Measurements from ENCODE around the gene ASB16. TPM values are rescaled to one million over a fixed set of nuclear protein-coding genes. Genes with fewer than 3 reads are reported as not detected.

Gene ASB16
- total and polyA plus RNA-seq, 4 donors: 0.88 to 2.1 (median 1.4) TPM

DNA sequence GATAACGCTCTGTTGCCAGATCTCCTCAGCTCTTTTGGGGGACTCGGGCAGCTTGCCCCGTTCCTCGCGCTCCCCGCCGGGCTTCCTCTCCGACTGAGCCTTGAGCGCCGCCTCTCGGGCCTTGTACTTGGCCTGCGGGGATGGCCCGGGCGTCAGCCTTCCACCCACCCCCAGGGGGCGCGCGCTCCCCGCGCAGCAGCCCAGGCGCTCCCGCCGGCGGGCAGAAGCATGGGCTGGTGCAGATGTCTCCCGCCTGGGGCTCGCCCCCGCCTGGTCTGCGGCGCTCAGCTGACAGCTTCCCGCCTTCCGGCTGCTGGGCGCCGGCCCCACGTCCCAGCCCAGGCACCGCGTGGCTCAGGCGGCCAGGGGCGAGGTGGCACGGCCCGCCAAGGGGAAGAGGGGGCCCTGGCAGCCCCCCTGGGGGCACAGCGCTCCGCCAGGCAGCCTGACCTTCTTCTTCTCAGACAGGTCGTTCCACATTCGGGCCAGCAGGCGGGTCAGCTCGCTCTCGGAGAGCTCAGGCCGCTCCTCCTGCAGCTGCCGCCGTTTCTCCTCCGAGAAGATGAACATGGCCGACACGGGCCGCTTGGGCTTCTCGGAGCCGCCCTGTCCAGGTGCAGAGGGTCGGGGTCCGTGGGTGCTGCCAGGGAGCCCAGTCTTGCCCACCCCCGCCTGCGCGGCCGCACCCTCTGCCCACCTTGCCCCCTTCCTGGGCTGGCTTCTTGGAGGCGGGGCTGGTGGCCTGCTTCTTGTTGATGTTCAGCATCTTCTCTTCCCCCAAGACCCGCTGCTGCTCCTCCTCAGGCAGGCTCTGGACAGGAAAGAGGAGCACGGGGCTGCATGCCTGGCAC is 40.1 kb downstream of the ASB16 start:
- Histone ChIP-seq H3K27me3 (ENCODE audit: control insufficient read depth in 1 of 2, insufficient read depth in 2 of 2, low read length in 1 of 2) (no peaks in the 10 kb centered on the region), H3K9me3 (ENCODE audit: control insufficient read depth, low read length) (no peaks in the 10 kb centered on the region), H3K4me1 (ENCODE audit: control insufficient read depth in 1 of 2, insufficient read depth in 2 of 2, low read length in 2 of 2) (no peaks in the 10 kb centered on the region), H3K27ac (ENCODE audit: low read depth in 1 of 2, low read length in 2 of 2) (no peak overlapping the region), H3K36me3 (ENCODE audit: control insufficient read depth in 1 of 2, insufficient read depth in 2 of 2, low read length in 1 of 2) (peaks cover 5 to 9% of the 10 kb centered on the region in 2 donors), H3K4me3 (ENCODE audit: low read length in 2 of 2) (no peak overlapping the region)
- DNase-seq (peak; percentile 93 to 96), ATAC-seq (ENCODE audit: low FRiP score) (peak; percentile 91)
- 30 to 32% methylated on average over 60 to 64 of the region's 64 CpGs for WGBS, 2 donors
- intact Hi-C loops (cut with DNase I): loop anchor here (1.0 to 10.0 kb wide), 2 partner anchors 121 to 294 kb away; partner anchors contain the start of gene GPATCH8 (in 1 of the 2)

DNA sequence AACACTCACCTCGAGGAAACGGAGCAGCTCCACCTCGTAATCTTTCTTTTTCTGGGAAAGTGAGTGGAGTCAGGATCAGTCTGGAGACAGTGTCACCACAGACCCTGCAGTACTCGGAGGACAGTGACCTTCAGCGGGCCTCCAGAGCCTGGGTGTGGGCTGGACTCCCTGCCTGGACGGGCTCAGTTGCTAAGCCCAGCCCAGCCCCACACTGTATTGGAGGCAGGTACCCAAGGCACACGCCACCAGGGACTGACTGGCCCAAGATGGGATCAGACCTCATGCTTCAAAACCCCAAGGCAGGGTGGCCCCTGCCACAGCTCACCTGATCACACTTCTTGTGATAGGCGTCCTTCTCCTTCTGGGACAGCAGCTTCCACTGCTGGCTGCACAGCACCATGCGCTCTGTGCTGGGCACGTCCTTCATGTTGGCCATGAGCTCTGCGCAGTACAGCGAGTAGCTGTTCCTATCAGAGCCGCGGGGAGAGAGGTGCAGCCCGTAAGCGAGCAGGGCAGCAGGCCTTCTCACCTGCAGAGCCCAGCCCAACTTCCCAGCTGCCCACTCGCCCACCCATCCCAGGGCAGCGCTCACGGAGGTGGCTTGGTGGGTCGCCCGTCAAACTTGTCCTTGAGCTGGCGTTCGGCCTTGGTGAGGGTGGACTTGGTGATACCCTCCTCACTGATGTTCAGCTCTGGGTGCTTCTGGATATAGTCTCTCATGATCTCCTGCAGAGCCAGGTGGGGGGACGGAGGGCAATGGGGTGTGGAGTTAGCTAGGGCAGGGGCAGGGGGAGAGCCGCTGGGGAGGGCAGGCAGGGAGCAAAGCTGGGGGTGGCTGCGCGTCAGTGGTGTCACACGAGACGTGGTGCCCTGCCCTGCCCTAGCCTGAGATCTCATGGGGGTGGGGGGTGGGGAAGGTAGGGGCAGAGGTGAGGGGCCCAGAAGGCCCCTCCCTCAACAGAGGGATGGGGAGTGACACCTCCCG is 41.1 kb downstream of the ASB16 start:
- Histone ChIP-seq H3K36me3 (ENCODE audit: control insufficient read depth in 1 of 2, insufficient read depth in 2 of 2, low read length in 1 of 2) (peaks cover 5 to 14% of the 10 kb centered on the region in 2 donors), H3K27ac (ENCODE audit: low read depth in 1 of 2, low read length in 2 of 2) (no peak overlapping the region), H3K4me3 (ENCODE audit: low read length in 2 of 2) (no peak overlapping the region), H3K9me3 (ENCODE audit: control insufficient read depth, low read length) (no peaks in the 10 kb centered on the region), H3K27me3 (ENCODE audit: control insufficient read depth in 1 of 2, insufficient read depth in 2 of 2, low read length in 1 of 2) (no peaks in the 10 kb centered on the region), H3K4me1 (ENCODE audit: control insufficient read depth in 1 of 2, insufficient read depth in 2 of 2, low read length in 2 of 2) (no peaks in the 10 kb centered on the region)
- no peak for ATAC-seq (ENCODE audit: low FRiP score)
- intact Hi-C loops (cut with DNase I): loop anchor here in 1 of 2 donors (10.0 kb wide), 1 partner anchor 293 kb away; the partner anchor contains the start of gene GPATCH8
- no peak for DNase-seq
- 89% methylated on average over 30 of the region's 30 CpGs for WGBS, 2 donors

DNA sequence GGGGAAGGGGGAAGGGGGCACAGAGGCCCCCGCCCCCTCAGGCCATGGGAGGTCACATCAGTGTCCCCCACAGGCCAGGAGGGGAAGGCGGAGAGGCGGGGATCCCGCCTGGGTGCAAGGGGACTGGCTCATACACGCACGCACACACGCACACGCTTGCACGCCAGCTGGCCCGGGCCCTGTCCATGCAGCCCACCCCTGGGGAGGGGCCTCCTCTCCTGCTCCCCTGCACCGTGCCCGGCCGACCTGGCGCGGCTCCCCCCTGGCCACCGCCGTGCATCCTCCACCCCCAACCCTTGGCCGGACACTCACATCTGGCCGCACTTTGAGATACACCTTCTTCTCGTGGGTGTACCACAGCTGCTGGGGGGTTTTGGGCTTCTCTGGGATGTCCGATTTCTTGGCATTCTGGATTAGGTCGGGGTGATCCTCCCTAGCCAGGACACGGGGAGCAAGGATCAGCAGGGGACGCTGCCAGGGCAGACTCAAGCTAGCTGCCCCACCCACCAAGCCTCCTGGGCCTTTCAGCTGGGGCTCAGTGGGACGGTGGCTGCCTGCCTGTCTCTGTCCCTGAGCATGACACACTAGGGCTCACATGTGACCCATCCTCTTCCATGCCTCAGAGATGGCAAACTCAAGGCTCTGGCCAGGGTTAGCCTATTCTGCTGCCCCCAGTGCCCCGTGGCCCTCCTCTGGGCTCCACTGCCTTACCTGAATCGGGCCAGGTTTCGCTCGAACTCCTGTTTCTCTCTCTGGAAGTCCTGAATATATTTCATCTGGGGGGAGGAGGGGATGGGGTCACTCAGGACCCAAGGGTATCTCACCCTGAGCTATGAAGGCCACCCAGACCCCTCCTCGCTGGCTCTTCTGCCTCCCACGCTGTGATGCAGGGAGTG is 42.3 kb downstream of the ASB16 start:
- ATAC-seq (ENCODE audit: low FRiP score): no peak
- H3K27ac ChIP-seq (ENCODE audit: low read depth in 1 of 2, low read length in 2 of 2): no peak overlapping the region
- H3K36me3 ChIP-seq (ENCODE audit: control insufficient read depth in 1 of 2, insufficient read depth in 2 of 2, low read length in 1 of 2): peaks cover 5 to 12% of the 10 kb centered on the region in 2 donors

DNA sequence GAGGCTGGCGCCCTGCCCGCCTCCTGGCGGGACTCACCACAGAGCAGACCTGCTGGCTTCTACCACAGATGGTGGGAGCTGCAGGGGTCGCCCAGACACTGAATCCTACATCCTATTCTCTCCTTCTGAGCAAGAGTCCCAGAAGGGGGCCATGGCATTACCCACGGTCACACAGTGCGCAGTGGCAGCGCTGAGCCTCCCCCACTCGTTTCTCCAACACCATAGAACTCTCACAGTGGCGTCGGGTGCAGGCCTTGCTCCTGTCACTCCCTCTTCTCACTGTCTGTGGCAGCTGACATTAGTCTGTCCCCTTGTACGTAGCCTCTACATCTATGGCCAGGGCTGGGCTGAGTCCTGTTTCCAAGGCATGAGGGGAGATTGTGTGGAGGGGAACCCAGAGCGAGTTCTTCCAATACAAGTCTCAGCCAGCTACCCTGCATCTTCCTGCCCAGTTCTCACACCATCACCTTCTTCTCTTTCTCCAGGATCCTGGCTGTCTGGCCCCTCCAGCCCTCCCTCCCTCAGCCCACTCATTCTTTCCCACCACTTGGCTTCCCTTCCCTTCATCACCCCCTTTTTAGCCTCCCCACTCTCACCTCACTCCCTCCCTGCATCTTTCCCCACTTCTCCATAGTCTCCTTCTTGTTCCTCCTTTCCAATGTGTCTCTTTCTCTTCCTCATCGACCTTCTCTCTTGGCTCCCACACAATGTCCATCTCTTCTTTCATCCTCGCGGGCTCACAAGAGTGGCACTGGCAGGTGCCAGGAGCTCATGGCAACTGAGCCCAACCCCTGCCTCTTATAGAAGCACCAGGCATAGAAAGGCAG is 43.1 kb downstream of the ASB16 start:
- Histone ChIP-seq H3K27me3 (ENCODE audit: control insufficient read depth in 1 of 2, insufficient read depth in 2 of 2, low read length in 1 of 2) (no peaks in the 10 kb centered on the region), H3K27ac (ENCODE audit: low read depth in 1 of 2, low read length in 2 of 2) (no peak overlapping the region), H3K36me3 (ENCODE audit: control insufficient read depth in 1 of 2, insufficient read depth in 2 of 2, low read length in 1 of 2) (peaks cover 5 to 12% of the 10 kb centered on the region in 2 donors), H3K9me3 (ENCODE audit: control insufficient read depth, low read length) (no peaks in the 10 kb centered on the region), H3K4me1 (ENCODE audit: control insufficient read depth in 1 of 2, insufficient read depth in 2 of 2, low read length in 2 of 2) (no peaks in the 10 kb centered on the region), H3K4me3 (ENCODE audit: low read length in 2 of 2) (no peak overlapping the region)
- WGBS, 2 donors: 83 to 85% methylated on average over 15 of the region's 15 CpGs
- ATAC-seq (ENCODE audit: low FRiP score) (no peak), DNase-seq (peak in 1 of 2 donors; percentile 71)
- intact Hi-C loops (cut with DNase I): loop anchor here in 1 of 2 donors (10.0 kb wide), 1 partner anchor 291 kb away; the partner anchor contains the start of gene GPATCH8

More for the DNA sequence above, 42.3 kb downstream of the ASB16 start:
- Histone ChIP-seq H3K4me3 (ENCODE audit: low read length in 2 of 2) (no peak overlapping the region), H3K4me1 (ENCODE audit: control insufficient read depth in 1 of 2, insufficient read depth in 2 of 2, low read length in 2 of 2) (no peaks in the 10 kb centered on the region), H3K27me3 (ENCODE audit: control insufficient read depth in 1 of 2, insufficient read depth in 2 of 2, low read length in 1 of 2) (no peaks in the 10 kb centered on the region), H3K9me3 (ENCODE audit: control insufficient read depth, low read length) (no peaks in the 10 kb centered on the region)
- 58 to 64% methylated on average over 30 to 31 of the region's 31 CpGs for WGBS, 2 donors
- intact Hi-C loops (cut with DNase I): loop anchor here in 1 of 2 donors (10.0 kb wide), 1 partner anchor 292 kb away; the partner anchor contains the start of gene GPATCH8
- peak in 1 of 2 donors; percentile 76 for DNase-seq

DNA sequence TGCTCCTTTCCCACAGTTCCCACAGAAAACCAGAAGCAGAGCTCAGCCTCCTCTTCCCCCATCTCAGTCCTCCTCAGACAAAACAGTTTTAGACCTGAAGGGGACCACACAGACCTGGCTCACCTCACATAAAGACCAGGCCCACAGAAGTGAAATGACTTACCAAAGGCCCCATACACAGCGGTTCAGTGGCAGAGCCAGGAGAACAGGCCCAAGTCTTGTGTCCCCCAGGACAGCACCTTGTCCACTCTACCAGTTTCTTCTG is 43.7 kb downstream of the ASB16 start:
- Histone ChIP-seq H3K27ac (ENCODE audit: low read depth in 1 of 2, low read length in 2 of 2) (no peak overlapping the region), H3K36me3 (ENCODE audit: control insufficient read depth in 1 of 2, insufficient read depth in 2 of 2, low read length in 1 of 2) (peaks cover 5 to 12% of the 10 kb centered on the region in 2 donors), H3K27me3 (ENCODE audit: control insufficient read depth in 1 of 2, insufficient read depth in 2 of 2, low read length in 1 of 2) (no peaks in the 10 kb centered on the region), H3K9me3 (ENCODE audit: control insufficient read depth, low read length) (no peaks in the 10 kb centered on the region), H3K4me3 (ENCODE audit: low read length in 2 of 2) (no peak overlapping the region), H3K4me1 (ENCODE audit: control insufficient read depth in 1 of 2, insufficient read depth in 2 of 2, low read length in 2 of 2) (no peaks in the 10 kb centered on the region)
- DNase-seq (no peak), ATAC-seq (ENCODE audit: low FRiP score) (no peak)
- intact Hi-C loops (cut with DNase I): loop anchor here in 1 of 2 donors (10.0 kb wide), 1 partner anchor 291 kb away; the partner anchor contains the start of gene GPATCH8
- WGBS, 2 donors: 97 to 100% methylated on average over 1 of the region's 1 CpG

DNA sequence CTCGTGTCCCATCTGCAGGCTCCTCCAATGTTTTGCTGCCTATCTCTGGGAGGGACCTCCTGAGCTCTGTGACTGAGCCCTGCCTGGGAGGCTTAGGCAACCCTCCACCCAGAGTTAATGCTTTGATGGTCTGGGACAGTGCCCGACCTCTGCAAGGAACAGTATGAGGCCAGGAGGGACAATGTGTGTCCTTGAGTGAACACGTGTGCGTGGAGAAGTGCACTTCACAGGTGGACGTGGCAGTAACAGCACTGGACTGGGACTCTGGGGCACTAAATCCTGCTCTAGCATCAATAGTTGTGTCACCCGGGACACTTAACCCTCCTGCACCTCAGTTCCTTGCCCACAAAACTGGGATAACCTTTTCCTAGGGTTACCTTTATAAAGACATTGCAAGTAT is 44.4 kb downstream of the ASB16 start:
- DNase-seq: no peak
- H3K9me3 ChIP-seq (ENCODE audit: control insufficient read depth, low read length): no peaks in the 10 kb centered on the region
- intact Hi-C loops (cut with DNase I): loop anchor here in 1 of 2 donors (10.0 kb wide), 1 partner anchor 290 kb away; the partner anchor contains the start of gene GPATCH8
- H3K36me3 ChIP-seq (ENCODE audit: control insufficient read depth in 1 of 2, insufficient read depth in 2 of 2, low read length in 1 of 2): peaks cover 5 to 9% of the 10 kb centered on the region in 2 donors
- no peak overlapping the region for H3K4me3 ChIP-seq (ENCODE audit: low read length in 2 of 2)
- 86 to 88% methylated on average over 6 of the region's 6 CpGs for WGBS, 2 donors
- no peaks in the 10 kb centered on the region for H3K27me3 ChIP-seq (ENCODE audit: control insufficient read depth in 1 of 2, insufficient read depth in 2 of 2, low read length in 1 of 2)
- ATAC-seq (ENCODE audit: low FRiP score): no peak
- no peaks in the 10 kb centered on the region for H3K4me1 ChIP-seq (ENCODE audit: control insufficient read depth in 1 of 2, insufficient read depth in 2 of 2, low read length in 2 of 2)
- no peak overlapping the region for H3K27ac ChIP-seq (ENCODE audit: low read depth in 1 of 2, low read length in 2 of 2)

DNA sequence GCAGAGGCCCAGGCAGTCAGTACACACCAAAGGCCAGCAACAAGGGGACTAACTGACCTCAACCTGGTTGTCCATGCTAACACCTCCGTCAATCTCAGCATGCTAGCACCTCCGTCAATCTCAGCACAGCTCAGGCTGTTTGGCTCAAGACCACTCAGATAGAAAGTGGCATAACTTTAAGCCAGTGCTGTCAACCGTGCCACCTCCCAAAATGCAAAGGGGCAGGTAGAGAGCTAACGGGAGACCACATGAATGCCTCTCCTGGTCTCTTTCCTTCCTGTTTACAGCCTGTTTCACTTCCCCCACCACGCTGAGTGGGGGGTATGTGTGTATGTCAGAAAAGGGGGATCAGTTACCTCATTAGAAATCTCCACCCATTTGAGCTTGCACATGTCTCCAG is 45.7 kb downstream of the ASB16 start:
- Histone ChIP-seq H3K4me3 (ENCODE audit: low read length in 2 of 2) (no peak overlapping the region), H3K36me3 (ENCODE audit: control insufficient read depth in 1 of 2, insufficient read depth in 2 of 2, low read length in 1 of 2) (peaks cover 5 to 9% of the 10 kb centered on the region in 2 donors), H3K4me1 (ENCODE audit: control insufficient read depth in 1 of 2, insufficient read depth in 2 of 2, low read length in 2 of 2) (no peaks in the 10 kb centered on the region), H3K27me3 (ENCODE audit: control insufficient read depth in 1 of 2, insufficient read depth in 2 of 2, low read length in 1 of 2) (no peaks in the 10 kb centered on the region), H3K27ac (ENCODE audit: low read depth in 1 of 2, low read length in 2 of 2) (no peak overlapping the region), H3K9me3 (ENCODE audit: control insufficient read depth, low read length) (no peaks in the 10 kb centered on the region)
- no peak for ATAC-seq (ENCODE audit: low FRiP score)
- intact Hi-C loops (cut with DNase I): loop anchor here in 1 of 2 donors (10.0 kb wide), 1 partner anchor 289 kb away; the partner anchor contains the start of gene GPATCH8
- WGBS, 2 donors: 74 to 77% methylated on average over 5 of the region's 5 CpGs
- no peak for DNase-seq

Data from aorta (tissue), 5 donors.